MM.1S (cell line): ENCODE data around the gene ITGA4.

ENCODE experiments used
- DNase-seq: peaks from one replicate; pipeline ENCODE4 v3.0.0-alpha.2; 2015
- H2AFZ ChIP-seq: fragments of 300-600 bp; sonication (generic); 2 replicates; pipeline ENCODE4 v1.6.0; 2016; ENCODE audit warnings: antibody characterized with exemption, low read length
- H3F3A ChIP-seq: fragments of 300-600 bp; sonication (generic); 2 replicates; pipeline ENCODE4 v1.6.1; 2016; ENCODE audit warnings: mild to moderate bottlenecking, antibody characterized with exemption, low read length, moderate library complexity, mixed read lengths; ENCODE audit not compliant: insufficient read depth
- H3K27ac ChIP-seq: fragments of 300-600 bp; sonication (generic); 2 replicates; pipeline ENCODE4 v1.5.1; 2016; ENCODE audit warnings: mild to moderate bottlenecking, low read length
- H3K27me3 ChIP-seq: fragments of 300-600 bp; sonication (generic); replicated peaks from 2 replicates; pipeline ENCODE4 v1.6.0; 2016; ENCODE audit warnings: low read length; ENCODE audit not compliant: insufficient read depth
- H3K36me3 ChIP-seq: fragments of 300-600 bp; sonication (generic); replicated peaks from 2 replicates; pipeline ENCODE4 v1.6.1; 2016; ENCODE audit warnings: mild to moderate bottlenecking, low read length, mixed read lengths; ENCODE audit not compliant: insufficient read depth
- H3K4me1 ChIP-seq: fragments of 300-600 bp; sonication (generic); 2 replicates; pipeline ENCODE4 v1.6.1; 2016; ENCODE audit warnings: low read length, mixed read lengths
- H3K4me2 ChIP-seq: fragments of 300-600 bp; sonication (generic); 2 replicates; pipeline ENCODE4 v1.6.0; 2016; ENCODE audit warnings: low read depth, low read length
- H3K4me3 ChIP-seq: fragments of 300-600 bp; sonication (generic); 2 replicates; pipeline ENCODE4 v1.5.1; 2016; ENCODE audit warnings: low read length, mixed read lengths
- H3K79me2 ChIP-seq: fragments of 300-600 bp; sonication (generic); 2 replicates; pipeline ENCODE4 v1.6.1; 2016; ENCODE audit warnings: mixed run types, low read length, mixed read lengths
- H3K9ac ChIP-seq: fragments of 300-600 bp; sonication (generic); 2 replicates; pipeline ENCODE4 v1.6.1; 2016; ENCODE audit warnings: low read length, mixed read lengths
- H3K9me2 ChIP-seq: fragments of 300-600 bp; sonication (generic); replicated peaks from 2 replicates; pipeline ENCODE4 v1.6.1; 2016; ENCODE audit warnings: mild to moderate bottlenecking, low read length, mixed read lengths; ENCODE audit not compliant: insufficient read depth
- H3K9me3 ChIP-seq: fragments of 300-600 bp; sonication (generic); replicated peaks from 2 replicates; pipeline ENCODE4 v1.6.1; 2016; ENCODE audit warnings: mild to moderate bottlenecking, low read length, mixed read lengths; ENCODE audit not compliant: insufficient read depth
- H4K20me1 ChIP-seq: fragments of 300-600 bp; sonication (generic); 2 replicates; pipeline ENCODE4 v1.6.1; 2016; ENCODE audit warnings: mild to moderate bottlenecking, low read length, moderate library complexity, mixed read lengths; ENCODE audit not compliant: insufficient read depth
- CTCF ChIP-seq: fragments of 300-600 bp; sonication (generic); IDR thresholded peaks from 2 replicates; pipeline ENCODE4 v1.5.1; 2016; ENCODE audit warnings: antibody characterized with exemption, low read length, mixed read lengths
- EZH2 ChIP-seq: fragments of 300-600 bp; sonication (generic); optimal IDR thresholded peaks from 2 replicates; pipeline ENCODE3; 2017; ENCODE audit warnings: low read depth, mild to moderate bottlenecking, antibody characterized with exemption, low read length, mixed read lengths
- EZH2phosphoT487 ChIP-seq: fragments of 300-600 bp; sonication (generic); IDR thresholded peaks from 2 replicates; pipeline ENCODE4 v1.6.1; 2018; ENCODE audit warnings: antibody characterized with exemption, low read length

The ITGA4 gene

GRCh38 chr2:181484851-181485637, 27.9 kb downstream of the ITGA4 start:
- H3K36me3 ChIP-seq, result peaks cover 48% of the 10 kb centered on the region
- no peak overlapping the region for H3K4me2 ChIP-seq
- H3K4me1 ChIP-seq, result no peaks in the 10 kb centered on the region
- H3K27me3 ChIP-seq, result no peaks in the 10 kb centered on the region
- no peak for DNase-seq
- no peaks in the 10 kb centered on the region; the same call in 1 of the 2 replicates for H3F3A ChIP-seq
- H3K27ac ChIP-seq, result no peak overlapping the region
- H3K79me2 ChIP-seq, result peaks cover 35% of the 10 kb centered on the region
- no peak overlapping the region for H3K4me3 ChIP-seq
- H3K9ac ChIP-seq, result no peak overlapping the region
- no peaks in the 10 kb centered on the region for H4K20me1 ChIP-seq
- no peaks in the 10 kb centered on the region for H3K9me2 ChIP-seq
- no peak for TF ChIP-seq EZH2
- no peak for TF ChIP-seq EZH2phosphoT487
- TF ChIP-seq CTCF, result no peak
- H3K9me3 ChIP-seq, result no peaks in the 10 kb centered on the region
- no peak overlapping the region for H2AFZ ChIP-seq

DNA sequence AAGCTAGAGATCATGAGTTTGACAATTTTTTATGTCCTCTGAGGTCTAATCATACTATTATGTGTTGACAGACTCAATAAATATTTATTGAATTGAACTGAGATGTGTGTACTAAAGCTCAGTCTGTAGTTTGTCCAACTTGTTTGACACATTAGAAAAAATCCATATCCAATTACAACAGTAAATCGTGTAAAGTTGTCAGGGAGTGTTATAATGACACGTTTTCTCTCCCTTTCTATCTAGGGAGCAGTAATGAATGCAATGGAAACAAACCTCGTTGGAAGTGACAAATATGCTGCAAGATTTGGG, 28.4 kb downstream of the ITGA4 start:
- Histone ChIP-seq H4K20me1 (no peaks in the 10 kb centered on the region), H3K4me1 (no peaks in the 10 kb centered on the region), H3K4me3 (no peak overlapping the region), H2AFZ (no peak overlapping the region), H3K9me2 (no peaks in the 10 kb centered on the region), H3K9me3 (no peaks in the 10 kb centered on the region), H3K36me3 (peaks cover 48% of the 10 kb centered on the region), H3K79me2 (peaks cover 31% of the 10 kb centered on the region), H3K9ac (no peak overlapping the region), H3K27ac (no peak overlapping the region), H3K4me2 (no peak overlapping the region), H3F3A (no peaks in the 10 kb centered on the region; the same call in 1 of the 2 replicates), H3K27me3 (no peaks in the 10 kb centered on the region)
- TF ChIP-seq EZH2, result no peak
- TF ChIP-seq CTCF, result no peak
- no peak for TF ChIP-seq EZH2phosphoT487
- DNase-seq, result no peak

GRCh38 chr2:181499231-181499630, 42.0 kb downstream of the ITGA4 start:
- Histone ChIP-seq H3K4me1 (no peaks in the 10 kb centered on the region), H3K36me3 (peaks cover 25% of the 10 kb centered on the region), H4K20me1 (no peaks in the 10 kb centered on the region), H3K27me3 (no peaks in the 10 kb centered on the region), H3K4me3 (no peak overlapping the region), H3K9me3 (no peaks in the 10 kb centered on the region), H3K27ac (no peak overlapping the region), H3K9me2 (no peaks in the 10 kb centered on the region), H3F3A (no peaks in the 10 kb centered on the region), H3K79me2 (no peaks in the 10 kb centered on the region; the same call in 1 of the 2 replicates), H3K4me2 (no peak overlapping the region), H2AFZ (no peak overlapping the region), H3K9ac (no peak overlapping the region)
- no peak for DNase-seq
- TF ChIP-seq EZH2 (no peak), CTCF (no peak), EZH2phosphoT487 (no peak)
